Heart right ventricle (tissue), 16 donors: ENCODE data around the gene KLHL10. TPM values are rescaled to one million over a fixed set of nuclear protein-coding genes. Genes with fewer than 3 reads are reported as not detected.
"Not testable (repeated sequence)": the region's sequence is repeated elsewhere in the genome, so short reads cannot be mapped to it uniquely, and the experiment has no call there.

ENCODE experiments used
- ATAC-seq, 8 donors: fragments of 200-7000 bp; cut with Tn5 transposase; one replicate each; pipeline ENCODE4 v1.9.1; 2020; ENCODE audit warnings: mild to moderate bottlenecking in 8 of 8, moderate library complexity in 8 of 8, moderate number of reproducible peaks in 1 of 8
- DNase-seq, 2 donors: peaks; one replicate each; pipeline ENCODE4 v3.0.0-alpha.2; 2020
- H3K27ac ChIP-seq, 10 donors: fragments of 200-600 bp; sonication (generic) in 2 of 10; one replicate each; pipeline versions ENCODE4 v1.5.0 to v1.8.0; 2020 to 2022; ENCODE audit warnings: mild to moderate bottlenecking in 3 of 10
- H3K27me3 ChIP-seq, 7 donors: fragments of 200-600 bp; one replicate each; pipeline ENCODE4 v1.8.0; 2021 to 2022; ENCODE audit warnings: mild to moderate bottlenecking in 2 of 7
- H3K36me3 ChIP-seq, 9 donors: fragments of 200-600 bp; sonication (generic) in 1 of 9; one replicate each; pipeline versions ENCODE4 v1.5.0 to v1.8.0; 2020 to 2022; ENCODE audit warnings: mild to moderate bottlenecking in 2 of 9
- H3K4me1 ChIP-seq, 9 donors: fragments of 200-600 bp; sonication (generic) in 1 of 9; one replicate each; pipeline versions ENCODE4 v1.5.0 to v1.8.0; 2020 to 2022; ENCODE audit warnings: mild to moderate bottlenecking in 4 of 9
- H3K4me3 ChIP-seq, 10 donors: fragments of 200-600 bp; sonication (generic) in 2 of 10; one replicate each; pipeline versions ENCODE4 v1.5.0 to v1.8.0; 2020 to 2022; ENCODE audit warnings: mild to moderate bottlenecking in 7 of 10, moderate library complexity in 2 of 10
- H3K9me3 ChIP-seq, 11 donors: fragments of 200-600 bp in 10 of 11; sonication (generic) in 2 of 11; one replicate each; pipeline versions ENCODE4 v1.5.0 to v1.8.0; 2013 to 2022; ENCODE audit warnings: mild to moderate bottlenecking in 2 of 11, control low read depth in 1 of 11, moderate library complexity in 1 of 11
- CTCF ChIP-seq, 9 donors: fragments of 200-600 bp; sonication (generic) in 2 of 9; IDR thresholded peaks; one replicate each; pipeline versions ENCODE4 v1.5.0 to v1.8.0; 2021 to 2022; ENCODE audit warnings: antibody characterized with exemption in 9 of 9, mild to moderate bottlenecking in 5 of 9, moderate library complexity in 1 of 9
- WGBS, 2 donors: extraction: QIAGEN DNeasy Blood & Tissue Kit; methylation state at CpG; one replicate each; pipeline ENCODE4 v1.1.7; 2013; ENCODE audit warnings: inconsistent platforms in 1 of 2; 5-methylcytosine and 5-hydroxymethylcytosine counted together
- intact Hi-C, 10 donors: fragments of 100-400 bp; cut with DNase I; formaldehyde crosslinking; loops; one replicate each; pipeline versions ENCODE4 v1.11.1 to v1.14.2; 2022
- polyA plus RNA-seq, 2 donors: library from polyadenylated mRNA; stranded (reverse); fragments of 200-250 nt; gene quantifications; one replicate each; pipeline ENCODE4 v1.2.3, GENCODE V29; 2013
- total RNA-seq, 10 donors: library from RNA; stranded (reverse); fragmentation: NEBNext Ultra II Directional in 3 of 10; extraction: Animal tissue kit (Norgen Biotek cat#: 25700) in 3 of 10; gene quantifications; one replicate each; pipeline versions ENCODE4 v1.2.1 to v1.2.4, GENCODE V29; 2021 to 2023
- donor health status: Arrhythmogenic right ventricular cardiomyopathy.
- donor health status: ischemic (EF 13 %, LVEDD 7.1; RV severe dilation, severe dysfunction).
- donor health status: healthy with polysubstance abuse.
- donor health status: DM: no; HTN: yes; CAD: no.
- donor health status: DM: no; HTN: no; CAD: no.
- donor health status: ischemic (EF 25% LVEDD 6.9; RV normal size, moderate dysfunction).
- donor health status: ischemic (EF 25% LVEDD 5.7; RV mildly dilated, moderate dysfunction).
- donor health status: healthy.
- donor health status: DM: yes; HTN: yes; CAD: no.
- donor health status: Ischemic cardiomyopathy.
- donor health status: ischemic (EF 35%, LVEDD 5.7; RV mildly dilated, moderate dysfunction).
- donor health status: nonischemic (EF 11% LVEDD 7.7; RV severe dilation, severe dysfunction).
- donor health status: DM: yes; HTN: yes; CAD: no.
- donor health status: PGD.
- donor health status: ischemic (EF 29% LVEDD 5.4; RV normal size, mild dysfunction).
- donor health status: nonischemic (EF 23%, LVEDD 6.1; RV moderate dilation, normal function).

The KLHL10 gene
- total and polyA plus RNA-seq, 12 donors = 0.01 to 0.25 (median 0.16) TPM; not detected in 7

GRCh38 chr17:41823141-41823524, 14.5 kb upstream of the KLHL10 start:
- peaks cover 0 to 45% (median 10%) of the 10 kb centered on the region in 9 donors for H3K36me3 ChIP-seq
- no peaks in the 10 kb centered on the region for H3K4me1 ChIP-seq
- no peak overlapping the region for H3K4me3 ChIP-seq
- intact Hi-C loops = no loop called here
- WGBS, 2 donors = 90 to 93% methylated on average over 1 of the region's 1 CpG
- DNase-seq (no peak), ATAC-seq (no peak)
- no peak overlapping the region for H3K27ac ChIP-seq
- TF ChIP-seq CTCF (IDR thresholded peaks at IDR 0.05) = no peak
- H3K9me3 ChIP-seq = no peaks in the 10 kb centered on the region
- no peaks in the 10 kb centered on the region for H3K27me3 ChIP-seq

- no peak for ATAC-seq
Measured at GRCh38 chr17:41823580-41823979, 14.0 kb upstream of the KLHL10 start.

GRCh38 chr17:41824086-41824485, 13.5 kb upstream of the KLHL10 start:
- H3K9me3 ChIP-seq = no peaks in the 10 kb centered on the region
- 66 to 69% methylated on average over 7 of the region's 7 CpGs for WGBS, 2 donors
- peaks cover 0 to 51% (median 10%) of the 10 kb centered on the region in 9 donors for H3K36me3 ChIP-seq
- no peak overlapping the region for H3K4me3 ChIP-seq
- no peak for TF ChIP-seq CTCF (IDR thresholded peaks at IDR 0.05)
- no peaks in the 10 kb centered on the region for H3K4me1 ChIP-seq
- no peak overlapping the region for H3K27ac ChIP-seq
- DNase-seq = no peak
- intact Hi-C loops = no loop called here
- H3K27me3 ChIP-seq = no peaks in the 10 kb centered on the region
- ATAC-seq = no peak

More at GRCh38 chr17:41823580-41823979, 14.0 kb upstream of the KLHL10 start:
- intact Hi-C loops = no loop called here
- no peak for DNase-seq
- H3K27ac ChIP-seq = no peak overlapping the region
- no peaks in the 10 kb centered on the region for H3K4me1 ChIP-seq
- H3K4me3 ChIP-seq = no peak overlapping the region
- no peak for TF ChIP-seq CTCF (IDR thresholded peaks at IDR 0.05)
- H3K36me3 ChIP-seq = peaks cover 0 to 45% (median 10%) of the 10 kb centered on the region in 9 donors
- no peaks in the 10 kb centered on the region for H3K27me3 ChIP-seq
- H3K9me3 ChIP-seq = no peaks in the 10 kb centered on the region
- 89 to 92% methylated on average over 7 of the region's 7 CpGs for WGBS, 2 donors

GRCh38 chr17:41825175-41825845, 12.3 kb upstream of the KLHL10 start:
- WGBS, 2 donors = 89 to 90% methylated on average over 19 of the region's 19 CpGs
- intact Hi-C loops = no loop called here
- Histone ChIP-seq H3K27ac (no peak overlapping the region), H3K4me3 (no peak overlapping the region), H3K9me3 (no peaks in the 10 kb centered on the region), H3K36me3 (peaks cover 0 to 61% (median 20%) of the 10 kb centered on the region in 9 donors), H3K27me3 (no peaks in the 10 kb centered on the region), H3K4me1 (no peaks in the 10 kb centered on the region)
- ATAC-seq (no peak), DNase-seq (no peak)
- TF ChIP-seq CTCF (IDR thresholded peaks at IDR 0.05) = no peak

- H3K9me3 ChIP-seq, H3K4me1 ChIP-seq, intact Hi-C loops, H3K27me3 ChIP-seq, DNase-seq, H3K4me3 ChIP-seq, H3K27ac ChIP-seq, ATAC-seq: not testable (repeated sequence)
- 86 to 87% methylated on average over 10 of the region's 10 CpGs for WGBS, 2 donors
- peaks cover 0 to 85% (median 32%) of the 10 kb centered on the region in 9 donors for H3K36me3 ChIP-seq
Measured at GRCh38 chr17:41829961-41830360, 7.7 kb upstream of the KLHL10 start.
